Measurements from ENCODE around the gene IRS2. TPM values are rescaled to one million over a fixed set of nuclear protein-coding genes. Genes with fewer than 3 reads are reported as not detected.

The IRS2 gene
- total RNA-seq, 3 donors from 2014 or later, result 25.8 to 38.2 (median 29.5) TPM

- no peaks in the 10 kb centered on the region for H3K27me3 ChIP-seq
- intact Hi-C loops (cut with DNase I; ENCODE audit: low total_unique reads), result no loop called here
- H3K9me3 ChIP-seq, result no peaks in the 10 kb centered on the region
- TF ChIP-seq POLR2AphosphoS5 (IDR thresholded peaks at IDR 0.05), result no peak
- TF ChIP-seq, protein P1, sequence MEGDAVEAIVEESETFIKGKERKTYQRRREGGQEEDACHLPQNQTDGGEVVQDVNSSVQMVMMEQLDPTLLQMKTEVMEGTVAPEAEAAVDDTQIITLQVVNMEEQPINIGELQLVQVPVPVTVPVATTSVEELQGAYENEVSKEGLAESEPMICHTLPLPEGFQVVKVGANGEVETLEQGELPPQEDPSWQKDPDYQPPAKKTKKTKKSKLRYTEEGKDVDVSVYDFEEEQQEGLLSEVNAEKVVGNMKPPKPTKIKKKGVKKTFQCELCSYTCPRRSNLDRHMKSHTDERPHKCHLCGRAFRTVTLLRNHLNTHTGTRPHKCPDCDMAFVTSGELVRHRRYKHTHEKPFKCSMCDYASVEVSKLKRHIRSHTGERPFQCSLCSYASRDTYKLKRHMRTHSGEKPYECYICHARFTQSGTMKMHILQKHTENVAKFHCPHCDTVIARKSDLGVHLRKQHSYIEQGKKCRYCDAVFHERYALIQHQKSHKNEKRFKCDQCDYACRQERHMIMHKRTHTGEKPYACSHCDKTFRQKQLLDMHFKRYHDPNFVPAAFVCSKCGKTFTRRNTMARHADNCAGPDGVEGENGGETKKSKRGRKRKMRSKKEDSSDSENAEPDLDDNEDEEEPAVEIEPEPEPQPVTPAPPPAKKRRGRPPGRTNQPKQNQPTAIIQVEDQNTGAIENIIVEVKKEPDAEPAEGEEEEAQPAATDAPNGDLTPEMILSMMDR (IDR thresholded peaks at IDR 0.05), result no peak
- TF ChIP-seq POLR2A (IDR thresholded peaks at IDR 0.05), result no peak
- H3K4me1 ChIP-seq, result no peaks in the 10 kb centered on the region
- no peaks in the 10 kb centered on the region for H3K36me3 ChIP-seq
- no peak overlapping the region for H3K27ac ChIP-seq
- no peak overlapping the region for H3K4me3 ChIP-seq
- no peak for DNase-seq (ENCODE audit: low spot score in 2 of 2)
Measured at GRCh38 chr13:109816112-109816807, 29.9 kb upstream of the IRS2 start.

DNA sequence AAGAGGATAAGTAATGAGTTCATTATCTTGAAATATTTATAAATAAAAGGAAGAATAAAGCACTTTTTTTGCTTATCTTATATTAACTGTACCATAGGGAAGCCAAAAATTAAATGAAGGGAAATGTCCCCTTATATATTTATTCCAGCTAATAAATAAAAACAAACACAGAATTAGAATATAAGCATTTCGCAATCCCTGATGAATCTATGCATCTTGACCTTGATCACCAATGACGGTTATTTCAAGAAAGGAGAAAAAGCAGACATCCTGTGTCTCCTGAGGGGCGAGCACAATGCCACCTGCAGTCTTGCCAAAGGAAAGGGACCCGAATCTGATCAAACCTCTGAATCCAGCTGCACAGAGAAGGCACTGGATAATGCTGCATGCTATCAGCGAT lies 29.3 kb upstream of the IRS2 start:
- H3K4me1 ChIP-seq, result no peaks in the 10 kb centered on the region
- no peak for DNase-seq (ENCODE audit: low spot score in 2 of 2)
- no peak for TF ChIP-seq POLR2A (IDR thresholded peaks at IDR 0.05)
- no peak for TF ChIP-seq POLR2AphosphoS5 (IDR thresholded peaks at IDR 0.05)
- TF ChIP-seq, protein P1 (IDR thresholded peaks at IDR 0.05), result no peak
- H3K27me3 ChIP-seq, result no peaks in the 10 kb centered on the region
- H3K36me3 ChIP-seq, result no peaks in the 10 kb centered on the region
- intact Hi-C loops (cut with DNase I; ENCODE audit: low total_unique reads), result no loop called here
- H3K27ac ChIP-seq, result no peak overlapping the region
- H3K4me3 ChIP-seq, result no peak overlapping the region
- no peaks in the 10 kb centered on the region for H3K9me3 ChIP-seq

DNA sequence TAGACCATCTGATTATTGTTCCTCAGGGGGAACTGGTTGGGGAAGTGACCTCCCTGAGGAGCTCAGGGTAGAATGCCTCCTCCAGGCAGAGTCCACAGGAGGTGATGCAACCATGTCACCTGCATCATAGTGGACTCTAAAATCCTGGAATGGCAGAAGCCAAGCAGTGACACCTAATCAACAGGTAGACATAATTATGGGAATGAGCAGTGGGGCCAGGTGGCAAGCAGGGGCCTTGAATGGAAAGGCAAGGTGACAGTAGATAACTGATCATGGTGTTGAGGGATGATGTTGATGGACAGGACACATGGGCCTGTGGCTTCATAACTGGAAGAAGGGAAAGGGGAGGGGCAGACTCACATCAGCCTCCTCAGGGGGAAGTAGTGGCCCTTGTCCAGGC lies 27.3 kb upstream of the IRS2 start:
- intact Hi-C loops (cut with DNase I; ENCODE audit: low total_unique reads), result no loop called here
- no peak for DNase-seq (ENCODE audit: low spot score in 2 of 2)
- no peaks in the 10 kb centered on the region for H3K9me3 ChIP-seq
- no peaks in the 10 kb centered on the region for H3K27me3 ChIP-seq
- H3K36me3 ChIP-seq, result no peaks in the 10 kb centered on the region
- no peak overlapping the region for H3K4me3 ChIP-seq
- no peak overlapping the region for H3K27ac ChIP-seq
- TF ChIP-seq POLR2AphosphoS5 (IDR thresholded peaks at IDR 0.05), result no peak
- TF ChIP-seq, protein P1 (IDR thresholded peaks at IDR 0.05), result no peak
- no peak for TF ChIP-seq POLR2A (IDR thresholded peaks at IDR 0.05)
- no peaks in the 10 kb centered on the region for H3K4me1 ChIP-seq

GRCh38 chr13:109812382-109812781 lies 26.0 kb upstream of the IRS2 start:
- no peaks in the 10 kb centered on the region for H3K9me3 ChIP-seq
- no peak overlapping the region for H3K4me3 ChIP-seq

More at GRCh38 chr13:109812382-109812781, 26.0 kb upstream of the IRS2 start:
- DNase-seq (ENCODE audit: low spot score in 2 of 2), result no peak
- Histone ChIP-seq H3K27ac (no peak overlapping the region), H3K27me3 (no peaks in the 10 kb centered on the region), H3K36me3 (no peaks in the 10 kb centered on the region), H3K4me1 (no peaks in the 10 kb centered on the region)
- TF ChIP-seq, protein P1 (IDR thresholded peaks at IDR 0.05), result no peak
- no peak for TF ChIP-seq POLR2AphosphoS5 (IDR thresholded peaks at IDR 0.05)
- TF ChIP-seq POLR2A (IDR thresholded peaks at IDR 0.05), result no peak
- intact Hi-C loops (cut with DNase I; ENCODE audit: low total_unique reads), result no loop called here

Measured in breast epithelium (tissue), 4 donors.